Lower leg skin (tissue), 4 donors: Measurements from ENCODE around the gene CHIC2. TPM values are rescaled to one million over a fixed set of nuclear protein-coding genes. Genes with fewer than 3 reads are reported as not detected.
A peak's percentile ranks its signal among the peaks of the same experiment; 100 is the strongest.

ENCODE experiments used
- DNase-seq, 2 donors: peaks; one replicate each; pipeline ENCODE4 v3.0.0-alpha.2; 2019; ENCODE audit warnings: low spot score in 2 of 2
- H3K4me3 ChIP-seq: fragments of 200-600 bp; sonication (generic); 2 replicates; pipeline ENCODE4 v1.5.1; 2017; ENCODE audit warnings: mild to moderate bottlenecking, low read depth; ENCODE audit not compliant: poor library complexity, severe bottlenecking
- CTCF ChIP-seq, 3 donors: fragments of 450-650 bp; IDR thresholded peaks; one replicate each; pipeline ENCODE4 v1.5.1; 2016; ENCODE audit warnings: antibody characterized with exemption in 3 of 3, mild to moderate bottlenecking in 3 of 3, moderate library complexity in 2 of 3
- POLR2A ChIP-seq, 2 donors: fragments of 450-650 bp; IDR thresholded peaks; one replicate each; pipeline ENCODE4 v1.6.1; 2016 to 2017; ENCODE audit warnings: antibody characterized with exemption in 2 of 2, mild to moderate bottlenecking in 1 of 2, moderate library complexity in 1 of 2
- WGBS, 2 donors: methylation state at CpG; one replicate each; pipeline ENCODE4 v1.1.5; 2018; 5-methylcytosine and 5-hydroxymethylcytosine counted together
- intact Hi-C: fragments of 100-400 bp; cut with DNase I; formaldehyde crosslinking; loops from one replicate; pipeline ENCODE4 v1.15.0; 2023; ENCODE audit warnings: low total_unique reads
- total RNA-seq, 4 donors: library from RNA; depleted of rRNA; stranded (reverse); fragments of >200 nt; gene quantifications; one replicate each; pipeline ENCODE4 v1.1.0, GENCODE V29; 2016

The CHIC2 gene
- total RNA-seq, 4 donors from 2014 or later = 63.0 to 80.7 (median 69.8) TPM

DNA sequence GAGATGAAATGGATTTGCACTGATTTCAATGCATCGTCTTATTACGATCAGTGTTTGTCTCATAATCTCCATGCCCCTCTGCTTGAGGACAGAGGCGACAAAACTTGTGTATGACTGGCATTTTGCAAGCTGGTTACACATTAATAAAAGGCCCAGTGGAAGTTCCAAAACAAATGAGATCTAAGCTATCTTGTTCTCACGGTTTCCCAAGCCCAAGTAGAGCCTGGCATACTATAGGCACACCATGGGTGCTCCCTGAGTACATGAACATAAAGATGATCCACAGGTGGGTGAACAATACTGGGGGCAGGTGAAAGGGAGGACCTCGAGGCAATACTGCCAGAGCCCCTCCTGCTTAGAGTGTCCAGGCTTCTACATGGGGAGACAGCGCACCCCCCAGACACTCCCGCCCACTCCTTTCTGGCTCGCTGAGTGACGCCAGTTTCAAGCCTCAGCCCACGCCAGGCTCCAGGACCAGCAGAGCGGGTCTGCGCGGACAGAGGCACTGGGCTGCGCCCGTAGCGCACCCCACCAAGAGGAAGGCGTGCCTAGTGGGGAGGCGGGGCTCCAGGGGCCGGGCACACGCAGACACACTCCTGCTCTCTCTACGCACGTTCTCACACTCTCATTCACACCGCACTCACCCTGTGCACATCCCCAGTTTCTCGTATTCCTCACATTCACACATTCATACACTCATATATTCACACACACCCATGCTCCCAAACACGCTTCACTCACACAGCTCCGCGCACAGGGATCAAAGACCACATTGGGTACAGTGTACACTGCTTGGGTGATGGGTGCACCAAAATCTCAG lies 26.6 kb upstream of the CHIC2 start:
- no peak overlapping the region for H3K4me3 ChIP-seq
- WGBS, 2 donors = 18 to 21% methylated on average over 27 of the region's 27 CpGs
- DNase-seq = peak in 1 of 2 donors; percentile 88
- TF ChIP-seq POLR2A (IDR thresholded peaks at IDR 0.05) = no peak
- no peak for TF ChIP-seq CTCF (IDR thresholded peaks at IDR 0.05)
- intact Hi-C loops = no loop called here

DNA sequence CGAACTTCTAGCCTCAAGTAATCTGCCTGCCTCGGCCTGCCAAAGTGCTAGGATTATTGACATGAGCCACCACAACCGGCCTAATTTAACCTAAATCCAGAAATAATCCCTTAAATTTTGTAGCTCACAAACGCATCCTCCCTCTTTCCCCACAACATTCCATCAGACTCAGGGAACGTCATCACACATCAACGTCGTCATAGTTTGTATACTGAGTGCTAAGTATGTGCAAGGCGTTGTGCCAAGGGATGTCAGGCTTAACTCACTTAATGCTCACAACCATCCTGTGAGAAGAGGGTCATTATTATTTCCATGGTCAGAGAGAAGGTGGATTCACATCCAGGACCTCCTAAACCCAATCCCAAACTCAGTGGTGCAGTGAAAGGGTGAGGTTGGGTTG lies 26.0 kb upstream of the CHIC2 start:
- intact Hi-C loops = no loop called here
- no peak for DNase-seq
- H3K4me3 ChIP-seq = no peak overlapping the region
- no peak for TF ChIP-seq POLR2A (IDR thresholded peaks at IDR 0.05)
- no peak for TF ChIP-seq CTCF (IDR thresholded peaks at IDR 0.05)
- 93 to 94% methylated on average over 8 of the region's 8 CpGs for WGBS, 2 donors

DNA sequence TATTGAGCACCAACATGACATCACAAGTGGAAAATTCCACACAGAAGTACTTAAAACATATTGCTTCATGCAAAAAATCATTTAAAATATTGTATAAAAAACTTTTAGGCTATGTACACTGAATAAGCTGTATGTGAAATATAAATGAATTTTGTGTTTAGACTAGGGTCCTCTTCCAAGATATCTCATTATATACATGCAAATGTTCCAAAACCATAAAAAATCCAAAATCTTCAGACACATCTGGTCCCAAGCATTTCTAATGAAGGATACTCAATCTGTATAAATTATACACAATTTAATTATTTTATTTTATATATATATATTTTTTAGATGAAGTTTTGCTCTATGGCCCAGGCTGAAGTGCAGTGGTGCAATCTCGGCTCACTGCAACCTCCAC lies 25.5 kb upstream of the CHIC2 start:
- WGBS, 2 donors = 100% methylated on average over 1 of the region's 1 CpG
- intact Hi-C loops = no loop called here

DNA sequence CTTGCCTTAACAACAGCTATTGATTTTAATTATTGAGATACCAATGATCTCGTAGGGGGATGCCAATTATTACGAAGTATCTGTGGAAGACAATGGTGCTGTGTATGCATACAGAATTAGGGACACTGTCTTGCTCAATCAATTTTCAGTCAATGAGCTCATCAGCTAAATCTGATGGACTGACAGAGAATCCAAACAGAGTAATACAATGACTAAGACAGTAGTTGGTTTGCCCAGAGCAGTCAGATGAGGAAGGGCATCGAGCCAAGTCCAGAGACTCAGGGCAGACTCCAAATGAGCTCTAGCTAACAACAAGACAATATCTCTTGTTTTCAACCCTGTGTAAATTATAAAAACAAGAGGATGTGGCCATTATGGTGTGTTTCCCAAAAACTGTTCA lies 20.9 kb upstream of the CHIC2 start:
- no peak overlapping the region for H3K4me3 ChIP-seq
- intact Hi-C loops = no loop called here
- DNase-seq = peak; percentile 79 to 94
- TF ChIP-seq CTCF (IDR thresholded peaks at IDR 0.05) (no peak), POLR2A (IDR thresholded peaks at IDR 0.05) (no peak)
- WGBS, 2 donors = 32 to 50% methylated on average over 3 of the region's 3 CpGs

More for the DNA sequence above, 25.5 kb upstream of the CHIC2 start:
- H3K4me3 ChIP-seq = no peak overlapping the region
- no peak for DNase-seq
- TF ChIP-seq CTCF (IDR thresholded peaks at IDR 0.05) (no peak), POLR2A (IDR thresholded peaks at IDR 0.05) (no peak)

- 19% methylated on average over 1 of the region's 1 CpG for WGBS, 2 donors
- DNase-seq = peak in 1 of 2 donors; percentile 72
- TF ChIP-seq CTCF (IDR thresholded peaks at IDR 0.05) = no peak
- TF ChIP-seq POLR2A (IDR thresholded peaks at IDR 0.05) = no peak
- H3K4me3 ChIP-seq = no peak overlapping the region
- intact Hi-C loops = no loop called here
Measured at GRCh38 chr4:54082168-54082567, 17.8 kb upstream of the CHIC2 start.

DNA sequence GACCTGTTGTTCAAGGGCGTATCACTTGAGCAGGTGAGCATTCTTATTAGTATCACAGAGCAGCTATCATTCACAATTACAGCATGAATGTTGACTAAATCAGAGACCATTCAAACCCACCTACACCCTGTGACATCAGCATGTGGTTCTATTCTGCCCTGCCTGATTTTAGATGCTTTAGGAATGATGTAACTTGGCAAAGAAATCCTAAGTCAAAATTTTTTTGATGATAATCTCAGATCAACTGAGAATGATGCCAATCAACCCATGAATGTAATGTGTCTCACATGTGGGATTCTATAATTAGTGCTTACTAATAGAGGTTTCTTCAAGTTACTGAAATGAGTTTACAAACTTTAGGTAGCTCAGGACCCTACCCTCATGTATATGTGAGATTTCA lies 13.4 kb upstream of the CHIC2 start:
- H3K4me3 ChIP-seq = no peak overlapping the region
- no peak for DNase-seq
- TF ChIP-seq POLR2A (IDR thresholded peaks at IDR 0.05) (no peak), CTCF (IDR thresholded peaks at IDR 0.05) (no peak)
- intact Hi-C loops = no loop called here
- 77 to 82% methylated on average over 1 of the region's 1 CpG for WGBS, 2 donors
